Stimulated activated CD4-positive, alpha-beta T cell treated with anti-CD3 and anti-CD28 coated beads, Interleukin-1b, Interleukin-23, amount 100 ng/mL, for 24 hours (primary cell): ENCODE results near the gene CDK11B.
A peak's percentile ranks its signal among the peaks of the same experiment; 100 is the strongest.
"Not testable (repeated sequence)": the region's sequence is repeated elsewhere in the genome, so short reads cannot be mapped to it uniquely, and the experiment has no call there.

ENCODE experiments used
- DNase-seq, 4 experiments: peaks; one replicate each; pipeline ENCODE4 v3.0.0-alpha.2; 2020; ENCODE audit warnings: low read depth in 4 of 4, low spot score in 1 of 4

Gene CDK11B

DNA sequence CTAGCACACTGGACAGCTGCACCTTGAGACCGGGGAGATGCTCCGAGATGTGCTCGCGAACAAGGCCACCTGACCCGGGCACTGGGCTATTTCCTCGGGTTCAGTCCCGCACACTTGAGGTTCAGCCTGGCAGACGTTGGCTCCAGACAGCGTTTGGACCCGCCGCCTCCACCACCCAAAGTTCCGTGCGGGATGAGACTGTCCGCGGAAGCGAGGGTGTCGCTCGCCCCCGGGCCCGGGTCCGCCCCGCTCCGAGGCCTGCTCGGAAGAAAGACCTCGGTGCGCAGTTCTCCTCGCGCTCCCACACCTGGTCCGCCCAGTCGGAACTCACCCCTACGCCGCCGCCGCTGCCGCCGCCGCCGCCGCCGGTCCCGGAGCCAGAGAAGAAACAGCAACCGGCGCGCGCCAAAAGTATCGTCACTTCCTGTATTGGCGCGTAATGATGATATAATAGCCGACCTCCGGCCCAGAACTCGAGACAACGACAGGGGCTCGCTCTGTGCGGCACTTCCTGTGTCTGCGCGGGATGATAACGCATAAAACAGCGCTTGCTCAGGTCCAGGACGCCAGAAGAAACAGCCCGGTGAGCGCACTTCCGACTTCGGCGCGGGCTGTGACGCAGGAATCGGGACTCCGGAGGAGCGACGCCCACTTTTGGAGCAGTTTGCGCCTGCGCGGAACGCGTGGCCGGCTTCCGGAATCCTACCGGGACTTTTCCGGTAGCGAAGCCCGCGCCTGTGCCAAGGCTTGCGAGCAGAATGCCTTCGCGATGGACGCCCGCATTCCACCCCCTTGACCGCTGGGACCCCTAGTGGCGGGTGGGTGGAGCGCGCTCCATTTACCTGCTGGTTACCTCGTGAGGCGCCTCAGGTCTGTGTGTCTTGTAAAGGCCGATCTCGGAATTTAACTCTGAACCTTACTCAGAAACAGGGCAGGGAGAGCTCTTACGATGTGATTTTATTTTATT, at the start of gene CDK11B:
Gene CDK11B, minus strand, starts transcription at position 422 of the 967 bp plus-strand sequence. CDS start 1,519 bp downstream, outside the sequence.
- peak; percentile 81 to 99 (median 98) for DNase-seq

DNA sequence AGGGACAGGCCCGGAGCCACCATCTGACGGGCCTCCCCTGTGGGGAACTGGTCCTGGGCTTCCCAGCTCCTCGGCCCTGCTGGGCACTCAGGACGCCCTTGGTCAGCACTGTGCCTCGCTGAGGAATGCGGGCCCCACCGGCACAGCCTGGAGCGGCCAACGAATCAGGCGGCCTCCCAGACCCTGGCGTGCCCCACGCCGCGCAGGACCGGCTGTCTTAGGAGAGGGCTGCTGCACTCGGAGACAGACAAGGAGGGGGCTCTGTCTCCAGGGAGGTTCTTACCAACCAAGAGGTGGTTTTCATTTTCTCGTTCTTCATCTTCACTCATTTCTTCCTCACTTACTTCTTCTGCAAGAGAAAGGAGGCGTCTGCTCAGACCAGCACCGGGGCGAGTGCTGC, 49.1 kb upstream of the CDK11B start:
- not testable (repeated sequence) for DNase-seq

DNA sequence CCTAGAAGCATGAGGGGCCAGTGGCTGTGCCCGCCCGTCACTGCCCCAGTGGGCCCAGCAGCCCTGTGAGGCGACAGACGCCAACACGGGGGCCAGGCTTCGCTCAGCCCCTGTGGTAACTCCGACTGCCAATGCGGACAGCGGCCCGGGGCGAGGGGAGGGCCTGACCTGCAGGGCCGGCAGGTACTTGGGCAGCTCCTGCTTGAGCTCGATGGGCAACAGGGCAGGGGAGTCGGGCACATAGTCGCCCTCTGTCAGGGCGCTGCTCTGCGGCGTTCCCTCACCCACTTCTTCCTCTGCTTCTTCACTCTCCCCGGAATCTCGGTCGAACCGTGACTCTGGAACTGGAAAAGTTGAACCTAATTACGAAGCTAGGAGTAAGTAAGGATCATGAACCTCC, 48.4 kb upstream of the CDK11B start:
- not testable (repeated sequence) for DNase-seq

DNA sequence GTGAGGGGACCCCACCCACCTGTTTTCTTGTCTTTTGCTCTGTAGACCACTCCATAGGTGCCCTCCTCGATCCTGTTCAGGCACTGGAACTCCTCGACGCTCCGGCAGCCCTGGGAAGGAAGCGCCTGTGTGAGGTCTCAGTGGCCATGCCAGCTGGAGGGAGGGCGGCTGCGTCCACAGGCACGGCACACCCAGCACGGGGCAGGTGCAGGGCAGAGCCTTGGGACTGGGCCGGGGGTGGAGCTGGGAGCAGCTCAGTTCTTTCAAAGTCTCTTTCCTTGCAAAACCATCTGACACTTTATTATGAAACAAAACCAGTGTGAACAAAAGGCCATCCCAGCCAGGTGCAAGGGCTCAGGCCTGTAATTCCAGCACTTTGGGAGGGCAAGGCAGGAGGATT, 46.8 kb upstream of the CDK11B start:
- DNase-seq: not testable (repeated sequence)

DNA sequence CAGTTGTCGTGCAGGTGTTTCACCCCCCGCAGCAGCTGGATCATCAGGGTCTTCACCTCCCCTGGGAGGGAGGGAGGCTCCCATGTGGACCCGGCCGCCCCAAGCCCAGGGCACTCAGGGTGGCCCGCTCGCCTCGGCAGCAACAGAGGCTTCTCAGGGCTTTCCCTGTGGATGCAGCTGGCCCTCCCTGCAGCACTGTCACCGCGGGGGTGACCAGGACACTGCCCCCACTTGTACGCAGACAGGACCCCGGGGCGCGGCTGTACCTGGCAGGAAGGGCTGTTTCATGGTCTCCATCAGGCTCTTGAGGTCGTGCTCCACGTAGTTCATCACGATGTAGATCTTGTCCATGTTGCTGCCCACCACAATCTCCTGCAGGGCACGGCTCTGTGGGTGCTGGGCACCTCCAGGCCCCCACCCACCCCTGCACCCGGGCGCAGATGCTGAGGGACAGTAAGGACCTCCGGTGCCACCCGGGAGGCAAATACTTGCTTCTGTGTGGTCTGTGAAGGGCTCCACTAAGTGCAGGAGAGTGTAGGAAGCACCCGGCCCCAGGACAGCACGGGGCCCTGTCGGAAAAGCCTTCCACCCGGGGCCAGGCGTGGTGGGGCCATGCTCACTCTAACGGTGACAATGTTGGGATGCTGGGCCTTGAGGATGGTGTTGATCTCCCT, 45.6 kb upstream of the CDK11B start:
- DNase-seq: not testable (repeated sequence)

DNA sequence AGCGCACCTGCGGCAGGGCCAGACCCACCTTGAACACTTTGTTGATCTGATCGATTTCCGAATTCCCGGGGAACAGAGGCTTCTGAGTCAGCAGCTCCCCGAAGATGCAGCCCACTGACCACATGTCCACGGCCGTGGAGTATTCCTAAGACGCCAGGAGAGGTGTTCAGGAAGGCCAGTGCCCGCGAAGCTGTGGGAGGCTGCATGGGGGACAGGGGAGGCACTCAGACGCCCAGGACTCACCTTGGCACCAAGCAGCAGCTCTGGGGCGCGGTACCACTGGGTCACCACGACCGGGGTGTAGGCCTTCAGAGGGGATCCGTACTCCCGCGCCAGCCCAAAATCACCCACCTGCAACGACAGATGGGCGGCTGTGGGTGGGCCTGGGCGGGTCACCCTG, 45.0 kb upstream of the CDK11B start:
- DNase-seq: no peak

DNA sequence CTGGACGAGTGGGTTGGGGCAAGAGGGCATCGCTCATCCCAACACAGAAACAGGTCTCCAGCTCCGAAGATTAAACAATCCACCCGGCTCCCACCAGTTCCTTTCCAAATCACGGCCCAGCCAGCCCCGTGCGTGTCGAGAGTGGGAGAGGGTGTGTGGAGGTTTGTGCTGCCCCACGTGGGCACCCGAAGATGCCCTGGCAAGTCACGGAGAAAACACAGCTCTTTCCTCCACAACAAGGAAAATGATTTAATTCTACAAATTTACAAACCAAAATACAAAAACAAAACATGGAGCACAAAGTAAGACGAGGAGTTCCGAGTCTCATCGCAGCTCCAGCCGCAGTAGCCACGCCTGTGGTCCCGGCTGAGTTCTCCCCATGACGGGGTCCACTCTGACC, 43.7 kb upstream of the CDK11B start:
- not testable (repeated sequence) for DNase-seq

DNA sequence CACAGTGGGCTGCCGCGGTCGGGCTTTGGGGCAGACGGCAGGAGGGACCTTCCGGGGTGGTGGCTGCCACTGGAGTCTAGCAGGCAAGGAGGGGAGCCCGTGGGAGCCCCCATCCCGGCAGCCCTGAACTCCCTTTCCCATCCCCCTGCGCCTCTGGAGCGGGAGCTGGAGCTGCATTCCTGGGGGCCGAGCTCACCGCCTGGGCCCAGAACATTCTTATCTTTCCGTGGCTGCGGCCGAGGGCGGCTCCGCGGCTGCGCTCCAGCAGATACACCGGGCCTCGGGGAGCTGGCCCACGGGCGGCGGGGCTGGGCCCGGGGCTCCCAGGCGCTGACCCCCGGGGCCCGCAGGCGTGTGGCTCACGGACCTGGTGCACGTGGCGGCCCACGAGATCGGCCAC, 41.8 kb upstream of the CDK11B start:
- not testable (repeated sequence) for DNase-seq

DNA sequence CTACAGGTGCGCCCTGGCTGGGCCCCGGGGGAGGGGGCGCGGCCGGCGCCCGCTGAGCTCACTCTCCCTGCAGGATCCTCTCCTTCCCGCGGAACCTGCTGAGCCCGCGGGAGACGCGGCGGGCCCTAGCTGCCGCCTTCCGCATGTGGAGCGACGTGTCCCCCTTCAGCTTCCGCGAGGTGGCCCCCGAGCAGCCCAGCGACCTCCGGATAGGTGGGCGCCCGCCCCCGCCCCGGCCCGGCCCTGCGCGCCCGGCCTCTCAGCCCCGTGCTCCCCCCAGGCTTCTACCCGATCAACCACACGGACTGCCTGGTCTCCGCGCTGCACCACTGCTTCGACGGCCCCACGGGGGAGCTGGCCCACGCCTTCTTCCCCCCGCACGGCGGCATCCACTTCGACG, 41.3 kb upstream of the CDK11B start:
- DNase-seq: not testable (repeated sequence)

DNA sequence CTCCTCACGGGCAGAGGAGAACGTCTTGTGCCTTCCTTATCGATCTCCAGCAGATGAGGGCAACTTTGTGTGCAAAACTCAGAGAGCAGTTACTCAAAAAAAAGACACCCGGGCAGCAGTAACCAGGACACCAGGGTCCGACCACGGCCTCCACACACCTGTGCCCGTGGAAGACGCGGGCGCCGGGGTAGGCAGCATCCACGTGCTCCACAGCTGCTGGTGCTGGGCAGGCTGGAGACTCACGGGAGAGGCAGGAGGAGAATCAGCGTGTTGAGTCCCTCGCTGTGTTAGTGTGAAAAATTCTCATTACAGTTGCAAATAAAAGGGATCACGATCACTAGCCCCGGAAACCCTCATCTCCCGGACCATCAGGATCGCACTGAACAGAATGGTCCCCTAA, 40.3 kb upstream of the CDK11B start:
- not testable (repeated sequence) for DNase-seq

DNA sequence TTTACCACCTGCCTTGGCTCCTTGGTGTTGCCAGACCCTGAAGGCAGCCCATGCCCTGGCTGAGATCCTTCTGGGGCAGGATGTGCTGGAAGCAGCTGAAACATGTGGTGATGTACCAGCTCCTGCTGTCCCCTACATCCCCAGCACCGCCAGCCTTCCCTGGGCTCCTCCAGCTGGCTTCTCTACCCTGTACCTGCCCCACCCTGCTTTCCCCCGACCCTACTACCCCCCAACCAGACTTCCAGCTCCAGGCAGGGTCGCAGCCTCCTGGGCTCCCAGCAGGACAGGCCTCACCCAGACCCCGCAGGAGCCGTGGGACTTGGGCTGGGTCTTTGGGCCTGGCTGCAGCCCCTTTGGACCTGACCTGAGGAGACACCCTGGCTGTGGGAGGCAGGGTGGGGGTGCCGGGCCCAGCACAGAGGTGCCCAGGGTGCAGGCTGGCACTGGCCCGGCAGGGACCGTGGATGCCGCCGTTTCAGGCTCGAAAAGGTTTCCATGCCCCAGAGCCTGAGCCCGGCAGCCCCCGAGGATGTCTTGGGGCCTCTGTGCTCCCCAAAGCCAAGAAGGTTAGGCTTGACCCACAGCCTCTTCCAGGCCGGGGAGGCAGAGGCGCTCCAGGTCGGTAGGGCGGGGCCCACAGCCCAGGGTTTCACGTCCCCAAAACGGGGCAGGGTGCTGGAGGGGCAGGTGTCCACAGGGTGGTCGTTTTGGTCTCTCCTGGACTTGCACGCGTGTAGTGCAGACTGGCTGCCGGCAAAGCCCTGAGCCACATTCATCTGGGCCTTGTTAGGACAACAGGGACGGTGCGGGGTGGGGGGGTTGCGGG, 38.8 kb upstream of the CDK11B start:
- DNase-seq: not testable (repeated sequence)

DNA sequence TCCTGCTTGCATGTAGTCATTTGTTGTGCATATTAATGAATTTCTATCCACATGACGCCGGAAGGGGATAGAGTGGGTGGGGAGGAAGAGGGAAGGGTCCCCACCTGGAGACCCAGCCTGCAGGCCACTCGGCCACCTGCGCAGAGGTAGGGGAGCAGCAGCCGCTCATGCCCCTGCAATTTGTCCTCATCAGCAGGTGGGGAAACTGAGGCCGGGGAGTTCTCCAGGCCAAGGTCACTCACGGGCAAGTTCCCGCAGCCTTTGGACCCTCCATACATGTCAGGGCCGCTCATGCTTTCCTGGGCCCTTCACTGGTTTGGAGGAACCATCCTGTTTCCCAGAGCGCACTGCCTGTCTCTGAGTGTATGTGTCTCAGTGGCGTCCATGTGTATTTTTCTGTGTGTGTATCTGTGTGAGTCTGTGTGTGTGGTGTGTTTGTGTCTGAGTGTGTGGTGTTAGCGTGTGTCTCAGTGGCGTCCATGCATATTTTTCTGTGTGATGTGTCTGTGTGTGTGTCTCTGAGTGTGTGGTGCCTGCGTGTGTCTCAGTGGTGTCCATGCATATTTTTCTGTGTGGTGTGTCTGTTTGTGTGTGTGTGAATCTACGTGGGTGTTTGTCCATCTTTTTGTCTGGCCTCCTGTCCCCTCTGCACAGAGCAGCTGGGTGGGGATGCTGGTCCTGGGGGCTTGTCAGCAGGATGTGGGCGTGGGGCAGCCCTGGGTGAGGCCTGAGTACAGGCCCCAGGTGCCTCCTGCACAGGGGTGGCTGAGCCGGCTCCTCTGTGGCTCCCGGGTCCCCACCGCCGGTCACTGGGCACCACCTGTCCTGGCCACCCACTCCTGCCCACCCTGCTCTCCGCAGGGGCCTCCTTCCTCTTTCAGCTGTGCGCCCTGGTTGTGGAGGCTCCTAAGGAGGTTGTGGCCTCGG, 37.9 kb upstream of the CDK11B start:
- not testable (repeated sequence) for DNase-seq

DNA sequence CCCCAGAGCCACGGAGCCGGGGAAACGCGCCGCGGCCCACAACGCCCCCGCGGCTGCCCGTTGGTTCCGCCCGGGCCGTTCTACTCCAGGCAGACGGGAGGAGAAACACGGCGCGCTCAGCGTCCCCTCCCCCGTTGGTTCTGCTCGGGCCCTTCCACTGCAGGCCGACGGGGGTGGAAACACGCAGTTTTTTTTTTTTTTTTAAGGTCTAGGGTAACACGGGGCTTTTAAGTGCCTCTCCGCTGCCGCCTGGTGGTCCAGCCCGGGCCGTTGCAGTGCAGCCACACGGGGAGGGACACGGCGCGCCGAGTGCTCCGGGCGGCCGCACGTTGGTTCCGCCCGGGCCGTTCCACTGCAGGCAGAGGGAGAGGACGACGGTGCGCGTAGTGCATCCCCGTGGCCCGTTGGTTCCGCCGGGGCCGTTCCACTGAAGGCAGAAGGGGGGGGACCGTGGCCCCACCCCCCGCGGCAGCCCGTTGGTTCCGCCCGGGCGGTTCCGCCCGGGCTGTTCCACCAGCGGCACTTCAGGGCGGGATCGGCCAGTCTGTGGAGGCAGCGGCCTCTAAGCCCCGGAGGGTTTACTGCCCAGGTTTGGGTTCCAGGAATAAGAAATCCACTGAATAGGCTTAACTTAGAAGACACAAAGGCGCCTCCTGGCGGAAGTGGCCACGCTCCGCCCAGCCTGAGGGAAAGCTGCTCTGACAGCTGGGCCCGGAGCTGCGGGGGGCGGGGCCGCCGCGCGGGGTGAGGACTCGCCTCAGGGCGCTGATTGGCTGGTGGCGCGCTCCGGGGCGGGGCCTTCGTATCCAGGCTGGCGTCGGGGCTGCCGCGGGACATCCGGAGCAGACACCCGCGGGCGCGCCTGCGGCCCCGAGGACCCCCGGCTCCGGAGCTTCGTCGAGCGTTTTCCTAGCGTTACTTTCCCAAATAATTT, 34.2 kb upstream of the CDK11B start, which contains the start of gene SLC35E2B:
Gene SLC35E2B, minus strand, starts transcription at position 82 of the 934 bp plus-strand sequence. CDS start 16,096 bp downstream, outside the sequence.
- DNase-seq: peak in 3 of 4 experiments; percentile 89 to 90 (median 89)

DNA sequence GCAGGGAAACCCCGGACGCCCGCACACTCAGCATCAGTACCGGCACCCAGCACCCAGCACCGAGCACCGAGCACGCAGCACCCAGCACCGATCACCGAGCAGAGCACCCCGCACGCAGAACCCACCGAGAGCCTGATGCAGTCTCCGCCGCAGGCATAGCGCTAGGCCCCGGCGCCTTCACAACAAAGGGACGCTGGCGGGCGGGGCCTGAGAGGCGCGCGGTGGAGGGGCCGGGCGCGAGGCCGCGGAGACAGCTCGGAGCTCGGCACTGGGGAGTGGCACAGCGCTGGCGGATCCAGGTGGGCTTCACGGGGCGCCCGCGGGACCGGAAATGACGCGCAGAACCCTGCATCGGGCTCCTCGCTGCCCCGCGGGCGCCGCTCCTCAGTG, 33.5 kb upstream of the CDK11B start:
- DNase-seq: peak in 3 of 4 experiments; percentile 50 to 69 (median 66)

DNA sequence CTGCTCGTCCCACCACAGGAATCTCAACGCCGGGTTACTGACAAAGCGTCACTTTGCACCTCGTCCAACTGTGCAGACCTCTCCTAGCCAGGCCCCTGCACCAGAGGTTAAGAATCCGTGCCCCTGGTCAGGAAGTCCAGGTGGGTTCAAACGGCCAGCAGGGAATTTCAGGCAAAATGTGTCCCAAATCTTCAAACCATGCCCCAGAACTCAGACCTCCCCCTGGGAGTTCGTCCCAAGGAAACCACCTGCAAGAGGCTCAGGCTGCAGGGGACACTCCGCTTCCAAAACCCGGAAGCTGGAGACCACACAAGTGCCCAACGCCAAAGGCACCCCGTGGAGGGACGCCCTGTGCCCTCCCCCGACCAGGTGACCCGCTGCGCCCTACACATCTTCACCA, 32.6 kb upstream of the CDK11B start:
- not testable (repeated sequence) for DNase-seq

DNA sequence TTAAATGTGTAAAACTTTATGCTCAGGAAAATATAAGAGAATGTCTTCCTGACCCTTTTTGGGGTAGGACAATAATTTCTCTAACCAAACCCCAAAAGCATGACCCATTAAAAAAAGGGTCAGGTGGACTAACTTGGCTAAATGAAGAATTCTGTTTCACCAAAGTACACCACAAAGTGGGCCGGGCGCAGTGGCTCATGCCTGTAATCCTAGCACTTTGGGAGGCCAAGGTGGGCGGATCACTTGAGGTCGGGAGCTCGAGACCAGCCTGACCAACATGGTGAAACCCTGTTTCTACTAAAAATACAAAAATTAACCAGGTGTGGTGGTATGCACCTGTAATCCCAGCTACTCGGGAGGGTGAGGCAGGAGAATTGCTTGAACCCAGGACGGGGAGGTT, 30.7 kb upstream of the CDK11B start:
- not testable (repeated sequence) for DNase-seq

DNA sequence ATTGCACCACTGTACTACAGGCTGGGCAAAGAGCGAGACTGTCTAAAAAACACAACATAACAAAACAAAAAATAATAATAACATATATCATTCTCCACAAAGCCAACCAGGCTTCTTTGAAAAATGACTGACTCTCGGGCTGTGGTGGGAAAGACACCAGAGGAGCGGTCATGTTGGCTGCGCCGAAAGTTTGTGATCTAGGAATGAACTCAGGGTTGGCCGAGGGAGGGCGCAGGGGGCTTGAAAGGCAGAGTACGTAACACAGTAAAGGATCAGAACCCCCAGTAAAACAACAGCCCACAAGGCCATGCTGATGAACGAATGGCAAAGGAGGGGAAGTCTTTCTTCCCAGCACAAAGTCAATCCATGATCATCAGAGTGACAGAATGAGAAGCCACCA, 29.0 kb upstream of the CDK11B start:
- DNase-seq: no peak

DNA sequence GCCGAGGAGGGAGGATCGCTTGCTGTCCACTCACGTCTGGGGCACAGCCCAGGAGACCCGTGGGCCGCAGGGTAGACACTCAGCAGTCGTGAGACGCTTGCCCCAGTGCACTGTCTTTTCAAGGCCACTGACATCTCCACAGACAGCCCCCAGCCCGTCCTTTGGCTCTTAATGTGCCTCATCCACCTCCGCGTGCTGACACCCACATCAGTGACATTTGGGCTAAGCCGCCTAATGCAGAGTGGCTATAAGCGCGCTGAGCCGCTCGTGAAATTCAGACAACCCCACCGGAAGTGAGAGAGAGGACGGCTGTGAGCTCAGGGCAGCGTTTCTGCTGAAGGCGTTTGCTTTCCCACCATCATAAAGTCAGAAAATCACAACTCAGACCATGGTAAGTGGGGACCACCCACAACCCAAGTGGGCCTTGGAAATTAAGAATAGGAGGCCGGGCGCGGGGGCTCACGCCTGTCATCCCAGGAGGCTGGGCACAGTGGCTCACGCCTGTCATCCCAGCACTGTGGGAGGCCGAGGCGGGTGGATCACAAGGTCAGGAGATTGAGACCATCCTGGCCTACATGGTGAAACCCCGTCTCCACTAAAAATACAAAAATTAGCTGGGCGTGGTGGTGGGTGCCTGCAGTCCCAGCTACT, 25.4 kb upstream of the CDK11B start:
- DNase-seq: no peak
